SU-DHL-6 (cell line): Measurements from ENCODE around the gene TAL1.
"Not testable (repeated sequence)": the region's sequence is repeated elsewhere in the genome, so short reads cannot be mapped to it uniquely, and the experiment has no call there.

Source experiments
- H2AFZ ChIP-seq: fragments of 200-600 bp; sonication (generic); 2 replicates; pipeline ENCODE4 v1.6.1; 2014; ENCODE audit warnings: low read depth, mild to moderate bottlenecking, moderate library complexity, mixed read lengths, antibody characterized with exemption, low read length; ENCODE audit not compliant: severe bottlenecking
- H3F3A ChIP-seq: fragments of 200-600 bp; shearing (Covaris generic); 2 replicates; pipeline ENCODE4 v1.6.0; 2016; ENCODE audit warnings: antibody characterized with exemption, mild to moderate bottlenecking; ENCODE audit not compliant: insufficient read depth
- H3K27ac ChIP-seq: fragments of 200-600 bp; sonication (generic); 2 replicates; pipeline ENCODE4 v1.5.1; 2016; ENCODE audit warnings: low read depth, mild to moderate bottlenecking, low read length, moderate library complexity, mixed read lengths
- H3K27me3 ChIP-seq: fragments of 200-600 bp; sonication (generic), shearing (Covaris generic); 2 replicates; pipeline ENCODE4 v1.6.0; 2014; ENCODE audit warnings: mild to moderate bottlenecking, low read length
- H3K36me3 ChIP-seq: fragments of 200-600 bp; sonication (generic); 2 replicates; pipeline ENCODE4 v1.6.1; 2014; ENCODE audit warnings: mild to moderate bottlenecking, low read length, mixed read lengths
- H3K4me2 ChIP-seq: fragments of 300-600, 200-600 bp; shearing (Covaris generic), sonication (generic); 2 replicates; pipeline ENCODE4 v1.6.0; 2014; ENCODE audit warnings: low read length, low read depth, mild to moderate bottlenecking; ENCODE audit not compliant: poor library complexity, severe bottlenecking
- H3K4me3 ChIP-seq: fragments of 200-600 bp; sonication (generic); 2 replicates; pipeline ENCODE4 v1.5.1; 2014; ENCODE audit warnings: antibody characterized with exemption, low read length, mild to moderate bottlenecking, mixed read lengths; ENCODE audit not compliant: insufficient read depth, poor library complexity, severe bottlenecking
- H3K79me2 ChIP-seq: fragments of 200-600 bp; sonication (generic); 2 replicates; pipeline ENCODE4 v1.6.1; 2014; ENCODE audit warnings: mild to moderate bottlenecking, low read length, moderate library complexity; ENCODE audit not compliant: insufficient read depth
- H3K9ac ChIP-seq: fragments of 200-600 bp; sonication (generic); 2 replicates; pipeline ENCODE4 v1.7.0; 2014; ENCODE audit warnings: mild to moderate bottlenecking, low read length
- H3K9me2 ChIP-seq: fragments of 200-600 bp; sonication (generic); replicated peaks from 2 replicates; pipeline ENCODE4 v1.6.1; 2014; ENCODE audit warnings: low read length; ENCODE audit not compliant: insufficient read depth
- H3K9me3 ChIP-seq: fragments of 200-600 bp; sonication (generic); 2 replicates; pipeline ENCODE4 v1.6.1; 2014; ENCODE audit warnings: low read length, mixed read lengths; ENCODE audit not compliant: insufficient read depth
- H4K20me1 ChIP-seq: fragments of 200-600 bp; sonication (generic); 2 replicates; pipeline ENCODE4 v1.6.1; 2014; ENCODE audit warnings: low read depth, mild to moderate bottlenecking, antibody characterized with exemption, low read length, moderate library complexity, mixed read lengths
- CTCF ChIP-seq: fragments of 200-600 bp; sonication (generic); IDR thresholded peaks from one replicate; pipeline ENCODE4 v1.5.1; 2017; ENCODE audit warnings: antibody characterized with exemption, mild to moderate bottlenecking, low read length, moderate library complexity; ENCODE audit not compliant: insufficient read depth, poor library complexity, severe bottlenecking
- EZH2phosphoT487 ChIP-seq: fragments of 200-600 bp; sonication (generic), shearing (Covaris generic); conservative IDR thresholded peaks from 2 replicates; pipeline ENCODE4 v1.6.1; 2018; ENCODE audit warnings: mild to moderate bottlenecking, antibody characterized with exemption, low read length, moderate library complexity, mixed read lengths

Gene TAL1

DNA sequence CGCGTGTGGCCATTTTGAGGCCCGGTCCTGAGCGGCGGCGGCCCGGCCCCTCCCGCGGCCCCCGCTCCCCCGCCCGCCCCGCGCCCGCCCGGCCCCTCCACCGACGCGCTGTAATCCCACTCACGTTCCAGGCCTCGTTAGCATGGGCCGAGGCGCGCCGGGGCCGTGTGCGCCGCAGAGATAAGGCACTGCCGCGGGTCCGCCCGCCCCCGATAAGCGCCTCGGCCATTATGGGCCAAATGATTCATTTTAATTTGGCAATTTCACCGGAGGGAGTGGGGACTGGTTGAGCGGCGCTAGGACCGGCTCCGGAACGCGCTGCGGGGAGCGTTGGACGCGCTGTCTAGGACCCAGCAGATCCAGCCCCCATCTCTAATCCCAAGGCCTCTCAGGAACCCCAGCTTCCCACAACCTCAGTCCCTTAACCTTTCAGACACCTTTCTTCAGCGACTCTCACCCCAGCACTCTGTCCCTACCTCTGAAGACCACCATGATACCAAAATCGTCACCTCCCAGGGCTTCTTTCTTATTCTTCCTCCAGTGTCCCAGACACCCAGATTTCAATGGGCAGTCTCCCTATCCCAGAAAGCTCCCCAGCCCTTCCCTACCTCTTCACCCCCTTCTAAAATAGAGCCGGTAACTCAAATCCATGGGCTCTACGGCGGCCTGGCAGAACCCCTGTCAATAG is at the start of gene TAL1:
Gene TAL1 (minus strand): TSS at position 39 of the 688 bp plus-strand sequence. CDS start 6,337 bp downstream, outside the sequence.
- H3K9ac ChIP-seq, result no peak within 1 kb of the TSS
- H3K9me2 ChIP-seq, result no peaks in the 10 kb centered on the region
- H2AFZ ChIP-seq, result no peak within 1 kb of the TSS
- no peaks in the 10 kb centered on the region for H4K20me1 ChIP-seq
- no peak within 1 kb of the TSS for H3K27ac ChIP-seq
- H3F3A ChIP-seq, result no peaks in the 10 kb centered on the region
- no peaks in the 10 kb centered on the region for H3K36me3 ChIP-seq
- no peak within 1 kb of the TSS for H3K4me3 ChIP-seq
- no peak within 1 kb of the TSS for H3K4me2 ChIP-seq
- H3K9me3 ChIP-seq, result no peaks in the 10 kb centered on the region
- no peaks in the 10 kb centered on the region for H3K79me2 ChIP-seq
- no peaks in the 10 kb centered on the region for H3K27me3 ChIP-seq
- TF ChIP-seq EZH2phosphoT487 (no peak), CTCF (no peak)

- TF ChIP-seq CTCF (no peak), EZH2phosphoT487 (no peak)
- H3F3A ChIP-seq, result no peaks in the 10 kb centered on the region; the same call in 1 of the 2 replicates
- no peak overlapping the region for H3K4me2 ChIP-seq
- no peak overlapping the region for H3K4me3 ChIP-seq
- H3K79me2 ChIP-seq, result peaks cover 36% of the 10 kb centered on the region
- H3K9me3 ChIP-seq, result no peaks in the 10 kb centered on the region
- H3K27me3 ChIP-seq, result no peaks in the 10 kb centered on the region
- peaks cover 13% of the 10 kb centered on the region for H4K20me1 ChIP-seq
- no peak overlapping the region for H2AFZ ChIP-seq
- peaks cover 51% of the 10 kb centered on the region for H3K36me3 ChIP-seq
- H3K27ac ChIP-seq, result no peak overlapping the region
- H3K9me2 ChIP-seq, result no peaks in the 10 kb centered on the region
- no peak overlapping the region for H3K9ac ChIP-seq
These were observed 48.1 kb upstream of the TAL1 start for GRCh38 chr1:47280142-47280541.

GRCh38 chr1:47276850-47277249 is 44.8 kb upstream of the TAL1 start:
- Histone ChIP-seq H2AFZ (no peak overlapping the region), H3K36me3 (peaks cover 40% of the 10 kb centered on the region), H3F3A (no peaks in the 10 kb centered on the region; the same call in 1 of the 2 replicates), H3K79me2 (peaks cover 53% of the 10 kb centered on the region), H4K20me1 (peaks cover 9% of the 10 kb centered on the region), H3K27me3 (no peaks in the 10 kb centered on the region), H3K27ac (no peak overlapping the region), H3K9me2 (no peaks in the 10 kb centered on the region), H3K9me3 (no peaks in the 10 kb centered on the region), H3K9ac (no peak overlapping the region), H3K4me3 (no peak overlapping the region), H3K4me2 (no peak overlapping the region)
- TF ChIP-seq CTCF (no peak), EZH2phosphoT487 (no peak)

GRCh38 chr1:47275811-47276210 is 43.8 kb upstream of the TAL1 start:
- not testable (repeated sequence) for H3F3A ChIP-seq, H3K27ac ChIP-seq, H4K20me1 ChIP-seq, H3K27me3 ChIP-seq, H3K9me3 ChIP-seq, H3K9ac ChIP-seq, H3K9me2 ChIP-seq, H2AFZ ChIP-seq, H3K4me3 ChIP-seq, H3K4me2 ChIP-seq
- peaks cover 34% of the 10 kb centered on the region for H3K36me3 ChIP-seq
- H3K79me2 ChIP-seq, result peaks cover 55% of the 10 kb centered on the region

DNA sequence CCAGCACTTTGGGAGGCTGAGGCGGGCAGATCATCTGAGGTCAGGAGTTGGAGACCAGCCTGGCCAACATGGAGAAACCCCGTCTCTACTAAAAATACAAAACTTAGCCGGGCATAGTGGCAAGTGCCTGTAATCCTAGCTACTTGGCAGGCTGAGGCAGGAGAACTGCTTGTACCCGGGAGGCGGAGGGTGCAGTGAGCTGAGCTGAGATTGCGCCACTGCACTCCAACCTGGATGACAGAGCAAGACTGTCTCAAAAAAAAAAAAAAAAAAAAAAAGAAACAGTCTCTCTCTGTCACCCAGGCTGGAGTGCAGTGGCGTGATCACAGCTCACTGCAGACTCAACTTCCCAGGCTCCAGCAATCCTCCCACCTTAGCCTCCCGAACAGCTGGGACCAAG is 33.5 kb upstream of the TAL1 start:
- not testable (repeated sequence) for H3K9ac ChIP-seq, H3K4me2 ChIP-seq, H3K27ac ChIP-seq, H3F3A ChIP-seq, H3K79me2 ChIP-seq, H2AFZ ChIP-seq, H3K4me3 ChIP-seq, H3K9me3 ChIP-seq, H4K20me1 ChIP-seq, H3K9me2 ChIP-seq, H3K27me3 ChIP-seq
- H3K36me3 ChIP-seq, result peaks cover 46% of the 10 kb centered on the region; the same call in 1 of the 2 replicates
